K562 (cell line): ENCODE measurements around the gene ICA1. TPM values are rescaled to one million over a fixed set of nuclear protein-coding genes. Genes with fewer than 3 reads are reported as not detected.

Experiments
- ATAC-seq: fragments of 200-7000 bp; cut with Tn5 transposase; 3 replicates; pipeline ENCODE4 v1.9.1; 2020; ENCODE audit warnings: moderate library complexity
- BruUV-seq: library from RNA; stranded (reverse); fragments of 400-500 nt; replicated peaks from 2 replicates; lab custom pipeline; 2021; lab: Mats Ljungman, UMichigan
- CTCF ChIA-PET: fragments of 300-600 bp; formaldehyde crosslinking; extraction: SDS; loops from one replicate; lab custom pipeline; 2021; ENCODE audit warnings: low intra/inter-chr PET ratio; lab: Yijun Ruan, JAX
- POLR2A ChIA-PET: fragments of 300-600, 350-650 bp; sonication (Branson Sonifier 250); formaldehyde crosslinking; extraction: SDS; loops from one replicate; lab custom pipeline; 2021; ENCODE audit warnings: antibody characterized with exemption, inconsistent platforms; lab: Yijun Ruan, JAX
- DNase-seq, 4 experiments: peaks; one replicate each; pipeline versions ENCODE4 v3.0.0 to v3.0.0-alpha.2; 2011 to 2018; ENCODE audit warnings: low spot score in 3 of 4, mixed read lengths in 3 of 4; ENCODE audit errors: extremely low read depth in 1 of 4
- FAIRE-seq: peaks from 2 replicates; lab custom pipeline; 2011; peaks lifted over from hg19 to GRCh38; lab: Jason Lieb, UNC
- H2AFZ ChIP-seq: 2 replicates; pipeline ENCODE4 v1.6.0; 2011; ENCODE audit warnings: low read depth, low read length, control low read depth, inconsistent platforms
- H3K27ac ChIP-seq: fragments of 200-600 bp; 3 replicates; pipeline ENCODE4 v1.8.0; 2011; ENCODE audit warnings: low read depth, mild to moderate bottlenecking, control low read depth, inconsistent platforms, low read length, moderate library complexity, mixed read lengths; ENCODE audit errors: extremely low read depth
- H3K27me3 ChIP-seq, 2 experiments: fragments of 300-600 bp in 1 of 2; 2 replicates in 1 of 2; 3 replicates in 1 of 2; pipeline versions ENCODE4 v1.6.0 to v1.8.0; 2011; ENCODE audit warnings: inconsistent platforms in 2 of 2, low read length in 2 of 2, mild to moderate bottlenecking in 1 of 2, mixed read lengths in 1 of 2, moderate library complexity in 1 of 2; ENCODE audit not compliant: control insufficient read depth in 2 of 2, insufficient read depth in 2 of 2
- H3K36me3 ChIP-seq: fragments of 300-600 bp; 3 replicates; pipeline ENCODE4 v1.8.0; 2011; ENCODE audit warnings: mild to moderate bottlenecking, low read length, inconsistent platforms; ENCODE audit not compliant: control insufficient read depth, insufficient read depth
- H3K4me1 ChIP-seq, 2 experiments: fragments of 200-600 bp in 1 of 2; replicated peaks in 1 of 2; 2 replicates in 1 of 2; 3 replicates in 1 of 2; pipeline versions ENCODE4 v1.5.1 to v1.8.0; 2011; ENCODE audit warnings: inconsistent platforms in 2 of 2, low read length in 2 of 2, mild to moderate bottlenecking in 1 of 2, mixed read lengths in 1 of 2, moderate library complexity in 1 of 2; ENCODE audit not compliant: control insufficient read depth in 2 of 2, insufficient read depth in 2 of 2
- H3K4me2 ChIP-seq: 2 replicates; pipeline ENCODE4 v1.6.1; 2011; ENCODE audit warnings: low read length, control low read depth, inconsistent platforms, mixed read lengths; ENCODE audit not compliant: insufficient read depth
- H3K4me3 ChIP-seq: fragments of 200-600 bp; sonication (generic), shearing (Covaris generic); 2 replicates; pipeline ENCODE4 v1.5.1; 2016; ENCODE audit warnings: control low read depth, inconsistent platforms
- H3K79me2 ChIP-seq: fragments of 200-600 bp; 3 replicates; pipeline ENCODE4 v1.8.0; 2011; ENCODE audit warnings: low read length, inconsistent platforms; ENCODE audit not compliant: control insufficient read depth, insufficient read depth
- H3K9ac ChIP-seq, 2 experiments: 2 replicates each; pipeline versions ENCODE4 v1.6.0 to v1.6.1; 2011; ENCODE audit warnings: low read depth in 2 of 2, low read length in 2 of 2, control low read depth in 1 of 2, inconsistent platforms in 1 of 2, mild to moderate bottlenecking in 1 of 2, mixed read lengths in 1 of 2; ENCODE audit not compliant: insufficient read depth in 1 of 2
- H3K9me1 ChIP-seq: one replicate; pipeline ENCODE4 v1.6.0; 2011; ENCODE audit warnings: inconsistent platforms, mild to moderate bottlenecking, low read length, moderate library complexity; ENCODE audit not compliant: control insufficient read depth, insufficient read depth
- H3K9me3 ChIP-seq: replicated peaks from 2 replicates; pipeline ENCODE4 v1.5.1; 2011; ENCODE audit warnings: low read depth, low read length, inconsistent platforms; ENCODE audit not compliant: control insufficient read depth, insufficient read depth
- H4K20me1 ChIP-seq: replicated peaks from 2 replicates; pipeline ENCODE4 v1.6.1; 2011; ENCODE audit warnings: low read length, inconsistent platforms, mixed read lengths; ENCODE audit not compliant: control insufficient read depth, insufficient read depth
- FOXP1 ChIP-seq: sonication (generic); formaldehyde crosslinking; IDR thresholded peaks from 2 replicates; pipeline ENCODE4 v1.8.0; 2022; ENCODE audit warnings: mild to moderate bottlenecking, missing genetic modification reagents
- SAP30 ChIP-seq: fragments of 200-600 bp; sonication (generic); IDR thresholded peaks from 2 replicates; pipeline ENCODE4 v1.6.1; 2012; ENCODE audit warnings: borderline replicate concordance, low read depth, mild to moderate bottlenecking, moderate library complexity, low read length, control low read depth, inconsistent platforms; ENCODE audit not compliant: insufficient read depth, poor library complexity, severe bottlenecking
- ZNF121 ChIP-seq: sonication (generic); formaldehyde crosslinking; conservative IDR thresholded peaks from 2 replicates; pipeline ENCODE4 v1.8.0; 2022; ENCODE audit warnings: missing genetic modification reagents
- ZNF140 ChIP-seq: fragments of 250-450 bp; sonication (Bioruptor Pico); IDR thresholded peaks from 2 replicates; pipeline ENCODE4 v1.8.0; 2021; ENCODE audit warnings: moderate library complexity, mild to moderate bottlenecking, inconsistent platforms
- WGBS: fragments of 100-300 bp; shearing (Covaris generic); methylation state at CpG from one replicate; pipeline ENCODE4 v1.1.6; 2016; ENCODE audit warnings: low coverage, mixed read lengths; ENCODE audit not compliant: insufficient coverage; ENCODE audit errors: missing lambda C conversion rate; 5-methylcytosine and 5-hydroxymethylcytosine counted together
- in situ Hi-C: fragments of 300-500 bp; cut with MboI; formaldehyde crosslinking; loops from 4 replicates; pipeline ENCODE4 v1.15.0; 2018; ENCODE audit warnings: inconsistent platforms, mixed read lengths
- intact Hi-C: fragments of 100-400 bp; cut with micrococcal nuclease; formaldehyde crosslinking; loops from 2 replicates; pipeline ENCODE4 v1.14.2; 2022
- polyA plus RNA-seq, 8 experiments: library from polyadenylated mRNA; depleted of rRNA in 4 of 8; stranded (reverse) in 5 of 8; unstranded in 3 of 8; fragments of >200 nt; fragmentation: Nextera tagmentation in 2 of 8; fragmentation: Illumina TruSeq in 1 of 8; extraction: Ambion mirVana in 2 of 8; extraction: Trizol in 1 of 8; gene quantifications; 2 replicates each; pipeline versions ENCODE4 v1.2.1 to v1.2.3, GENCODE V29; 2011 to 2014; ENCODE audit warnings: inconsistent platforms in 1 of 8, missing spikeins in 1 of 8
- total RNA-seq, 7 experiments: library from RNA; depleted of rRNA in 6 of 7; stranded (reverse); fragments of >200 nt in 6 of 7; fragmentation: Illumina TruSeq in 2 of 7; extraction: Trizol in 2 of 7; gene quantifications; 2 replicates each; pipeline versions ENCODE4 v1.2.1 to v1.2.3, GENCODE V29; 2011 to 2021; ENCODE audit warnings: low replicate concordance in 1 of 7

Gene ICA1
- total and polyA plus RNA-seq, 9 of the 15 experiments (the other 6 are each of a cell fraction or from before 2014, with no cell fraction given) = 7.1 to 22.3 (median 16.4) TPM

DNA sequence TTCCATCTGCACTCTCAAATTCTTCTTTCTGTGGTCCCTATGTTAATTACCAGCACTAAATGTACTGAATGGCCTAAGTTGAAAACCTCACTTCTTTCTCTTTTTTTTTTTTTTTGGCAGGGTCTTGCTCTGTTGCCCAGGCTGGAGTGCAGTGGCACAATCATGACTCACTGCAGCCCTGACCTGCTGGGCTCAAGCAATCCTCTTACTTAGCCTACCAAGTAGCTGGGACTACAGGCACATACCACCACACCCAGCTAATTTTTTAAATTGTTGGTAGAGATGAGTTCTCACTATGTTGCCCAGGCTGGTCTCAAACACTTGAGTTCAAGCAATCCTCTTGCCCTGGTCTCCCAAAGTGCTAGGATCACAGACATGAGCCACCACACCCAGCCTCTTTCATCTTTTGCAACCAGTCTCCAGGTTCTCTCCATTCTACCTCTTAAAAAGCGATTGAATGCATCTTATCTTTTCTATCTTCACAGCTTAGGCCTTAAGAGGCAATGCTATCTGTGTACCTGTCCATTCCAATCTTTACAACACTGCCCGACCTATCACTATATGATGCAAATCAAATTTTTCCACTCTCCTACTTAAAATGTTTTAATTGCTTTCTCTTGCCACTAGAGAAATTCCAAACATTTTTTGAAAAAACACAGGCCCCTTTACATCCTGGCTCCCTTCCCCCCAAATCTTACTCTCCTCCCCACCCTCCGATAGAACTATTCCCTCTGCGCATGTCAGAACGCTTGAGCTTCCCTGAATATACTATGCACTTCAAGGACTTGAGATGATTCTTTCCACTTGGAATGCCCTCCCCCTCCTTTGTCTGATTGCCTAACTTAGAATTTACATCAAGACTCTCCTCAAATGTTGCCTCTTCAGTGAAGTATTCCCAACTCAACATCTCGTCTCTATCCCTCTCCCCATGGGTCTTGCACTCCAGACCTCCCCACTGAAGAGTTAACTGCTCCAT lies 6.0 kb downstream of the ICA1 start:
- H3K9me1 ChIP-seq = no peaks in the 10 kb centered on the region
- POLR2A ChIA-PET = interaction anchor here (0.9 to 1.4 kb wide), 2 partner anchors 11 to 19 kb away, joined by 3 to 4 read pairs; no protein-coding TSS in a partner anchor
- H3K4me2 ChIP-seq = no peak overlapping the region
- no peak overlapping the region for H3K9ac ChIP-seq
- H3K9me3 ChIP-seq = no peaks in the 10 kb centered on the region
- no peaks in the 10 kb centered on the region for H3K27me3 ChIP-seq
- H3K27ac ChIP-seq = no peak overlapping the region
- in situ Hi-C loops = no loop called here
- CTCF ChIA-PET = no interaction called here
- DNase-seq = no peak
- no peak for TF ChIP-seq SAP30
- peak; percentile 71; the same call in 1 of the 2 replicates for TF ChIP-seq ZNF121 (CRISPR knock-in tag)
- TF ChIP-seq FOXP1 (CRISPR knock-in tag) = no peak
- TF ChIP-seq ZNF140 (CRISPR knock-in tag) = no peak
- H4K20me1 ChIP-seq = no peaks in the 10 kb centered on the region
- 52% methylated on average over 6 of the region's 6 CpGs for WGBS
- H3K79me2 ChIP-seq = peaks cover 12% of the 10 kb centered on the region
- no peaks in the 10 kb centered on the region for H3K36me3 ChIP-seq
- H3K4me3 ChIP-seq = no peak overlapping the region
- no peak overlapping the region for H2AFZ ChIP-seq
- no peak for FAIRE-seq
- BruUV-seq = no TSS peak
- no peak for ATAC-seq
- intact Hi-C loops = no loop called here
- H3K4me1 ChIP-seq = peaks cover 0 to 11% of the 10 kb centered on the region in 2 experiments; a peak in 2 of 5 replicates
